HG03097 (cell line): ENCODE results near the gene LONP1.

Experiments used
- ATAC-seq: cut with Tn5 transposase; IDR thresholded peaks from one replicate; pipeline ENCODE4 v1.9.1; 2021; ENCODE audit not compliant: unreplicated experiment, low FRiP score

LONP1 gene

GRCh38 chr19:5681391-5682106 lies 38.4 kb downstream of the LONP1 start:
- ATAC-seq, result no peak

- ATAC-seq, result peak; percentile 79
These were observed 39.2 kb downstream of the LONP1 start, which contains the start of the genes HSD11B1L and MICOS13 for GRCh38 chr19:5680437-5681368. Gene HSD11B1L, plus strand, starts transcription at chr19:5681027. Its CDS starts 3,806 bp downstream, at chr19:5684833. Gene MICOS13, minus strand, starts transcription at chr19:5680516. Its CDS starts 30 bp downstream, at chr19:5680486.

- ATAC-seq, result no peak
These were observed 39.9 kb downstream of the LONP1 start for GRCh38 chr19:5680084-5680436.

- no peak for ATAC-seq
These were observed 40.5 kb downstream of the LONP1 start for GRCh38 chr19:5679289-5680083.

- ATAC-seq, result no peak
These were observed 41.8 kb downstream of the LONP1 start for GRCh38 chr19:5678071-5678718.

GRCh38 chr19:5677580-5677979 lies 42.4 kb downstream of the LONP1 start:
- ATAC-seq, result no peak

- no peak for ATAC-seq
These were observed 42.8 kb downstream of the LONP1 start for GRCh38 chr19:5677136-5677535.

- ATAC-seq, result no peak
These were observed 43.2 kb downstream of the LONP1 start for GRCh38 chr19:5676772-5677105.

- no peak for ATAC-seq
These were observed 43.7 kb downstream of the LONP1 start for GRCh38 chr19:5676105-5676771.

GRCh38 chr19:5674714-5675113 lies 45.2 kb downstream of the LONP1 start:
- no peak for ATAC-seq

- ATAC-seq, result no peak
These were observed 46.2 kb downstream of the LONP1 start for GRCh38 chr19:5673752-5674151.

- ATAC-seq, result no peak
These were observed 47.1 kb downstream of the LONP1 start for GRCh38 chr19:5672708-5673459.

GRCh38 chr19:5671600-5671999 lies 48.3 kb downstream of the LONP1 start:
- ATAC-seq, result no peak

GRCh38 chr19:5669212-5669611 lies 50.7 kb downstream of the LONP1 start:
- no peak for ATAC-seq

GRCh38 chr19:5667751-5668271 lies 52.1 kb downstream of the LONP1 start:
- ATAC-seq, result no peak

- ATAC-seq, result no peak
These were observed 52.9 kb downstream of the LONP1 start for GRCh38 chr19:5666921-5667610.

GRCh38 chr19:5665781-5666513 lies 54.0 kb downstream of the LONP1 start:
- no peak for ATAC-seq

- no peak for ATAC-seq
These were observed 55.4 kb downstream of the LONP1 start for GRCh38 chr19:5664515-5664914.
